Measurements from ENCODE around the gene REXO4. TPM values are rescaled to one million over a fixed set of nuclear protein-coding genes. Genes with fewer than 3 reads are reported as not detected.
A peak's percentile ranks its signal among the peaks of the same experiment; 100 is the strongest.

REXO4 gene
- total and polyA plus RNA-seq, 2 of the 8 experiments (the other 6 are each of a cell fraction or from before 2014, with no cell fraction given) = 19.1 to 38.3 TPM

GRCh38 chr9:133374612-133375115, 43.1 kb downstream of the REXO4 start:
- ChIA-PET POLR2A (ENCODE audit: partially characterized antibody) (interaction anchor here (1.1 to 19.9 kb wide), 6 partner anchors 9 to 42 kb away, joined by 3 to 461 read pairs (median 6); partner anchors contain the start of genes MED22, RPL7A, SURF1 and SURF2), CTCF (ENCODE audit: partially characterized antibody) (interaction anchor here (0.7 to 10.1 kb wide), 7 partner anchors 12 to 310 kb away, joined by 3 to 90 read pairs (median 3); partner anchors contain the start of genes SURF1 and SURF2)
- Histone ChIP-seq H3K18ac (ENCODE audit: extremely low read depth, low read length) (no peak overlapping the region), H2BK120ac (replicated peaks; ENCODE audit: low read depth, low read length) (no peak overlapping the region), H3K23ac (ENCODE audit: insufficient read length) (no peak overlapping the region), H3K4me3 (ENCODE audit: extremely low read depth in 1 of 4, insufficient read depth in 2 of 4, low read depth in 3 of 4, low read length in 4 of 4) (peak overlapping the region; percentile 70 to 87 (median 74)), H3K9ac (replicated peaks in 1 of 4; ENCODE audit: extremely low read depth in 1 of 4, low read depth in 3 of 4, low read length in 3 of 4) (peak overlapping the region; percentile 65 to 92 (median 80); a peak in 4 of 7 replicates), H2AK5ac (ENCODE audit: low read depth, low read length) (no peak overlapping the region), H2BK15ac (ENCODE audit: low read length) (no peak overlapping the region), H4K91ac (replicated peaks; ENCODE audit: insufficient read length, low read length) (no peak overlapping the region), H3K79me1 (ENCODE audit: low read depth, low read length) (peaks cover 12% of the 10 kb centered on the region; the same call in 1 of the 2 replicates), H4K5ac (ENCODE audit: insufficient read length, low read depth, low read length) (no peak overlapping the region), H2BK12ac (ENCODE audit: low read depth, low read length) (no peak overlapping the region), H3K36me3 (ENCODE audit: control insufficient read depth in 2 of 4, insufficient read depth in 4 of 4, low read length in 3 of 4) (peaks cover 0 to 13% (median 7%) of the 10 kb centered on the region in 4 experiments; a peak in 4 of 8 replicates), H3K14ac (ENCODE audit: insufficient read length) (no peak overlapping the region), H2BK20ac (ENCODE audit: low read length) (no peak overlapping the region), H4K8ac (ENCODE audit: extremely low read depth, insufficient read depth, low read length) (no peak overlapping the region), H2AFZ (ENCODE audit: low read length) (no peak overlapping the region), H3K79me2 (ENCODE audit: control insufficient read depth in 1 of 2, insufficient read depth in 2 of 2, low read length in 2 of 2) (peaks cover 14 to 57% of the 10 kb centered on the region in 2 experiments), H3K4me2 (ENCODE audit: insufficient read depth in 1 of 2, low read depth in 2 of 2, low read length in 2 of 2) (peak overlapping the region; percentile 76 to 77), H3K4me1 (replicated peaks in 1 of 4; ENCODE audit: control insufficient read depth in 3 of 4, insufficient read depth in 4 of 4, low read length in 3 of 4) (peaks cover 0 to 5% (median 0%) of the 10 kb centered on the region in 4 experiments; a peak in 1 of 7 replicates), H3K27ac (ENCODE audit: low read depth, low read length) (no peak overlapping the region), H3K23me2 (ENCODE audit: low read depth, low read length) (peaks cover 8% of the 10 kb centered on the region; the same call in 1 of the 2 replicates), H4K20me1 (replicated peaks in 1 of 2; ENCODE audit: control insufficient read depth in 1 of 2, insufficient read depth in 2 of 2, low read length in 2 of 2) (peaks cover 18 to 39% of the 10 kb centered on the region in 2 experiments), H3K9me3 (ENCODE audit: insufficient read depth in 2 of 2, low read depth in 1 of 2, low read length in 1 of 2) (peaks cover 0 to 4% of the 10 kb centered on the region in 2 experiments; a peak in 2 of 4 replicates), H3K4ac (replicated peaks; ENCODE audit: insufficient read length, low read depth, low read length) (no peak overlapping the region), H3K56ac (replicated peaks; ENCODE audit: insufficient read length, low read depth, low read length) (no peak overlapping the region), H3K27me3 (replicated peaks in 1 of 4; ENCODE audit: control insufficient read depth in 3 of 4, extremely low read depth in 1 of 4, insufficient read depth in 3 of 4, low read length in 3 of 4) (peaks cover 0 to 11% (median 6%) of the 10 kb centered on the region in 4 experiments; a peak in 5 of 7 replicates), H2BK5ac (ENCODE audit: low read depth, low read length) (no peak overlapping the region)
- DNase-seq (ENCODE audit: low read depth in 1 of 2, low spot score in 2 of 2) = no peak
- 60% methylated on average over 12 of the region's 12 CpGs; no CpG with 5 or more reads in 1 of the 2 experiments for WGBS, 2 experiments (ENCODE audit: extremely low coverage in 1 of 2, insufficient coverage in 1 of 2, insufficient read length in 1 of 2, insufficient replicate concordance in 2 of 2, low coverage in 1 of 2, low lambda C conversion rate in 2 of 2, missing lambda C conversion rate in 1 of 2)
- no peak for FAIRE-seq
- no peak for TF ChIP-seq RAD21 (IDR thresholded peaks at IDR 0.05 in 1 of 2, conservative IDR thresholded peaks at IDR 0.05 in 1 of 2; ENCODE audit: low read depth in 2 of 2, low read length in 2 of 2)
- no peak for TF ChIP-seq CBX5 (IDR thresholded peaks at IDR 0.05; ENCODE audit: low read depth, low read length)
- TF ChIP-seq RXRA (IDR thresholded peaks at IDR 0.05; ENCODE audit: insufficient read depth, low read depth, low read length) = no peak
- TF ChIP-seq TEAD4 (IDR thresholded peaks at IDR 0.05; ENCODE audit: low read depth, low read length) = no peak
- no peak for TF ChIP-seq SP2 (IDR thresholded peaks at IDR 0.05; ENCODE audit: low read length)

Measured in H1 (cell line).